Spleen (tissue), 11 donors: ENCODE measurements around the gene TRPC4AP. TPM values are rescaled to one million over a fixed set of nuclear protein-coding genes. Genes with fewer than 3 reads are reported as not detected.

ENCODE experiments used
- DNase-seq: peaks from one replicate; pipeline ENCODE4 v3.0.0-alpha.2; 2020
- H3K27ac ChIP-seq, 8 donors: fragments of 200-600 bp; sonication (generic) in 7 of 8; 1 replicate in 4 of 8; 2 replicates in 4 of 8; pipeline versions ENCODE4 v1.5.0 to v1.8.0; 2016 to 2021; ENCODE audit warnings: inconsistent platforms in 4 of 8, mild to moderate bottlenecking in 4 of 8, moderate library complexity in 1 of 8
- H3K27me3 ChIP-seq, 7 donors: fragments of 200-600 bp; sonication (generic) in 6 of 7; replicated peaks in 1 of 7; 1 replicate in 4 of 7; 2 replicates in 3 of 7; pipeline versions ENCODE4 v1.5.0 to v1.8.0; 2016 to 2021; ENCODE audit warnings: inconsistent platforms in 3 of 7, mild to moderate bottlenecking in 1 of 7
- H3K36me3 ChIP-seq, 6 donors: fragments of 200-600 bp; sonication (generic) in 5 of 6; 1 replicate in 4 of 6; 2 replicates in 2 of 6; pipeline versions ENCODE4 v1.5.0 to v1.8.0; 2016 to 2021; ENCODE audit warnings: inconsistent platforms in 2 of 6
- H3K4me1 ChIP-seq, 6 donors: fragments of 200-600 bp; sonication (generic) in 5 of 6; 1 replicate in 3 of 6; 2 replicates in 3 of 6; pipeline versions ENCODE4 v1.5.0 to v1.8.0; 2016 to 2021; ENCODE audit warnings: inconsistent platforms in 3 of 6
- H3K4me3 ChIP-seq, 8 donors: fragments of 200-600 bp; sonication (generic) in 7 of 8; 1 replicate in 4 of 8; 2 replicates in 4 of 8; pipeline versions ENCODE4 v1.5.0 to v1.8.0; 2016 to 2021; ENCODE audit warnings: inconsistent platforms in 4 of 8, mild to moderate bottlenecking in 4 of 8, moderate library complexity in 2 of 8
- H3K9me3 ChIP-seq, 8 donors: fragments of 200-600 bp; sonication (generic) in 7 of 8; 1 replicate in 4 of 8; 2 replicates in 4 of 8; pipeline versions ENCODE4 v1.5.0 to v1.8.0; 2016 to 2021; ENCODE audit warnings: inconsistent platforms in 4 of 8
- POLR2A ChIP-seq, 3 donors: fragments of 450-650 bp; IDR thresholded peaks; one replicate each; pipeline ENCODE4 v1.5.1; 2017; ENCODE audit warnings: antibody characterized with exemption in 3 of 3, mild to moderate bottlenecking in 1 of 3
- POLR2AphosphoS5 ChIP-seq, 3 donors: sonication (generic); formaldehyde crosslinking; IDR thresholded peaks; one replicate each; pipeline ENCODE4 v1.5.1; 2017; ENCODE audit warnings: antibody characterized with exemption in 3 of 3
- WGBS, 5 donors: extraction: QIAGEN DNeasy Blood & Tissue Kit in 3 of 5; methylation state at CpG; one replicate each; pipeline versions ENCODE4 v1.1.5 to v1.1.7; 2013 to 2018; 5-methylcytosine and 5-hydroxymethylcytosine counted together
- intact Hi-C: fragments of 100-400 bp; cut with DNase I; formaldehyde crosslinking; loops from one replicate; pipeline ENCODE4 v1.15.0; 2023; ENCODE audit warnings: low total_unique reads
- polyA plus RNA-seq, 3 donors: library from polyadenylated mRNA; stranded (reverse); fragments of 200-250 nt; gene quantifications; one replicate each; pipeline ENCODE4 v1.2.1, GENCODE V29; 2013
- total RNA-seq, 7 donors: library from RNA; depleted of rRNA in 3 of 7; stranded (reverse); fragments of >200 nt in 3 of 7; fragmentation: NEBNext Ultra II Directional in 4 of 7; extraction: Animal tissue kit (Norgen Biotek cat#: 25700) in 4 of 7; gene quantifications; one replicate each; pipeline versions ENCODE4 v1.1.0 to v1.2.1, GENCODE V29; 2016 to 2021
- TF ChIP-seq, protein P1 (sequence below), 11 experiments: fragments of 200-600 bp in 7 of 11; fragments of 450-650 bp in 4 of 11; sonication (generic) in 4 of 11; IDR thresholded peaks in 8 of 11; conservative IDR thresholded peaks in 3 of 11; 1 replicate in 7 of 11; 2 replicates in 4 of 11; pipeline versions ENCODE4 v1.4.0 to v1.8.0; 2016 to 2021; ENCODE audit warnings: antibody characterized with exemption in 11 of 11, inconsistent platforms in 4 of 11, mild to moderate bottlenecking in 1 of 11
- donor health status: healthy with polysubstance abuse.
- donor health status: DM: no; HTN: no; CAD: no; lungs with moderate emphysema.
- donor health status: DM: no; HTN: no; CAD: no.
- donor health status: Bipolar disorder and iron deficiency.
- donor health status: healthy.
- donor health status: DM: no; HTN: no; CAD: no.
- donor health status: DM: yes; HTN: yes; CAD: no.

TRPC4AP gene
- total and polyA plus RNA-seq, 10 donors: 26.3 to 81.7 (median 64.9) TPM

DNA sequence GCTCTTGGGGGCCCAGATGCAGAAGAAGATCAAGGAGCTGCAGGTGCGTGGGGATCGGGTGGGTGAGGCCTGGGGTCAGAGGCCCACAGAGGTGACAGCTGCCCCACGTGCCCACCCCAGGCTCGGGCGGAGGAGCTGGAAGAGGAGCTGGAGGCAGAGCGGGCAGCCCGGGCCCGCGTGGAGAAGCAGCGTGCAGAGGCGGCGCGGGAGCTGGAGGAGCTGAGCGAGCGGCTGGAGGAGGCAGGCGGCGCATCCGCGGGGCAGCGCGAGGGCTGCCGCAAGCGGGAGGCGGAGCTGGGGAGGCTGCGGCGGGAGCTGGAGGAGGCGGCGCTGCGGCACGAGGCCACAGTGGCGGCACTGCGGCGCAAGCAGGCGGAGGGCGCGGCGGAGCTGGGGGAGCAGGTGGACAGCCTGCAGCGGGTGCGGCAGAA lies 95.5 kb downstream of the TRPC4AP start:
- H3K27me3 ChIP-seq: no peaks in the 10 kb centered on the region
- 68 to 83% (median 77%) methylated on average over 26 to 39 of the region's 39 CpGs for WGBS, 5 donors
- H3K9me3 ChIP-seq: no peaks in the 10 kb centered on the region
- no peak for TF ChIP-seq POLR2A (IDR thresholded peaks at IDR 0.05)
- TF ChIP-seq POLR2AphosphoS5 (IDR thresholded peaks at IDR 0.05): peak in 1 of 3 donors; percentile 31
- no peak for DNase-seq
- H3K36me3 ChIP-seq: peaks cover 0 to 97% (median 87%) of the 10 kb centered on the region in 6 donors
- H3K27ac ChIP-seq: no peak overlapping the region
- H3K4me1 ChIP-seq: no peaks in the 10 kb centered on the region
- H3K4me3 ChIP-seq: no peak overlapping the region
- intact Hi-C loops: no loop called here

DNA sequence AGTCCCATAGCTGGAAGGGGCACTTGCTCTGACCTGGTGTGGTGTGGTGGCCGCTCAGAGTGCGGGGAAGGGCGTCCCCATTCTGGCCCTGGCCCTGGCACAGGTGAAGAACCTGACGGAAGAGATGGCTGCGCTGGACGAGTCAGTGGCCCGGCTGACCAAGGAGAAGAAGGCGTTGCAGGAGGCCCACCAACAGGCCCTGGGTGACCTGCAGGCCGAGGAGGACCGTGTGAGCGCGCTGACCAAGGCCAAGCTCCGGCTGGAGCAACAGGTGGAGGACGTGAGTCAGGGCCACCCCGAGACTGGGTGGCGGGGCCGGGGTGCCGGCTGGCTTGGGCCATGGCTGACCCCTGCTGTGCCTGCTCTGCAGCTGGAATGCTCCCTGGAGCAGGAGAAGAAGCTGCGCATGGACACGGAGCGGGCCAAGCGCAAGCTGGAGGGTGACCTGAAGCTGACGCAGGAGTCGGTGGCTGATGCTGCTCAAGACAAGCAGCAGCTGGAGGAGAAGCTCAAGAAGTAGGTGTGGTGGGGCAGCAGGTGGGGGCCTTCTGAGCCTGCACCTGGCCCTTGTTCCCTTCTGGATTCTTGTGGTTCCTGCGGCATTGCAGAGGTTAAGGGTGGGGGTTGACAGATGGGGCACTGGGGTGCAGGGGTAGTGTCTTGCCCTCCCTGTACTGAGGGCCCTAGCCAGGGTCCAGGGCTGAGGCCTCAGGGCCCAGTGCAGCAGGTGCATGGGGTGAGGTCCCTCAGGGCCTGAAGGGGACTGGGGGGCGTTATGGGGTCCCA lies 96.2 kb downstream of the TRPC4AP start:
- TF ChIP-seq POLR2AphosphoS5 (IDR thresholded peaks at IDR 0.05): peak; percentile 2 to 52 (median 23)
- TF ChIP-seq POLR2A (IDR thresholded peaks at IDR 0.05): no peak
- intact Hi-C loops: no loop called here
- no peaks in the 10 kb centered on the region for H3K4me1 ChIP-seq
- H3K27ac ChIP-seq: no peak overlapping the region
- no peak overlapping the region for H3K4me3 ChIP-seq
- no peaks in the 10 kb centered on the region for H3K27me3 ChIP-seq
- H3K36me3 ChIP-seq: peaks cover 0 to 96% (median 80%) of the 10 kb centered on the region in 6 donors
- WGBS, 5 donors: 91 to 97% (median 95%) methylated on average over 20 to 26 of the region's 26 CpGs
- DNase-seq: no peak
- no peaks in the 10 kb centered on the region for H3K9me3 ChIP-seq

DNA sequence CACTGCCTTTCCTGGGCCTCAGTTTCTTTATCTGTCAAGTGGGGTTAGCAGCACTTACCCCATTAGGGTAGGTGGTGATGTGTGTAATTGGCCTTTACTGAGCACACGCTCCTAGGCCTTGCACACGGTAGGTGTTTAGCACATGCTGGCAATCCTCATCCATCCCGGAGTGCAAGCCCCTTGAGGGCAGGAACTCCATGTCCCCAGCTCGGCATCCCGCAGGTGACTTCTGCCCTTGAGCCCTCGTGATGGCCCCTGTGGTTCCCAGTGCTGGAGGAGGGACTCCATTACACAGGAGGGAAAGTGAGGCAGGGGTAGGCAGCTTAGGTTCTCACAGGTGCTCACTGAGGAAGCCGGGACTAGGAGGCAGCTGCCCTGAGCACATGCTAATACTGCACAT lies 96.9 kb downstream of the TRPC4AP start:
- DNase-seq: no peak
- H3K27ac ChIP-seq: no peak overlapping the region
- no peaks in the 10 kb centered on the region for H3K27me3 ChIP-seq
- no peaks in the 10 kb centered on the region for H3K9me3 ChIP-seq
- 85 to 96% (median 89%) methylated on average over 6 to 7 of the region's 7 CpGs for WGBS, 5 donors
- no peak for TF ChIP-seq POLR2A (IDR thresholded peaks at IDR 0.05)
- no peak for TF ChIP-seq POLR2AphosphoS5 (IDR thresholded peaks at IDR 0.05)
- no peak overlapping the region for H3K4me3 ChIP-seq
- peaks cover 0 to 96% (median 73%) of the 10 kb centered on the region in 6 donors for H3K36me3 ChIP-seq
- intact Hi-C loops: no loop called here
- H3K4me1 ChIP-seq: no peaks in the 10 kb centered on the region

DNA sequence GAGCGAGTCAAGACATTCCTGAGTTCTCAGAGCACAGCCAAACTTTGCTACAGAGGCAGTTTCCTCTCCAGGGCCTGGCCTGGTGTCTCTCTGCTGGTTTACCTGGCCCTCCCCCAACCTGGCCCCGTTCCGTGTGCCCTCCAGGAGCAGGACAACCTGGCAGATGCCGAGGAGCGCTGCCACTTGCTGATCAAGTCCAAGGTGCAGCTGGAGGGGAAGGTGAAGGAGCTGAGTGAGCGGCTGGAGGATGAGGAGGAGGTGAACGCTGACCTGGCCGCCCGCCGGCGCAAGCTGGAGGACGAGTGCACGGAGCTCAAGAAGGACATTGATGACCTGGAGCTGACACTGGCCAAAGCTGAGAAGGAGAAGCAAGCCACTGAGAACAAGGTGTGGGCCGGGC lies 97.4 kb downstream of the TRPC4AP start:
- TF ChIP-seq POLR2A (IDR thresholded peaks at IDR 0.05) (no peak), POLR2AphosphoS5 (IDR thresholded peaks at IDR 0.05) (no peak)
- peaks cover 0 to 96% (median 67%) of the 10 kb centered on the region in 6 donors for H3K36me3 ChIP-seq

DNA sequence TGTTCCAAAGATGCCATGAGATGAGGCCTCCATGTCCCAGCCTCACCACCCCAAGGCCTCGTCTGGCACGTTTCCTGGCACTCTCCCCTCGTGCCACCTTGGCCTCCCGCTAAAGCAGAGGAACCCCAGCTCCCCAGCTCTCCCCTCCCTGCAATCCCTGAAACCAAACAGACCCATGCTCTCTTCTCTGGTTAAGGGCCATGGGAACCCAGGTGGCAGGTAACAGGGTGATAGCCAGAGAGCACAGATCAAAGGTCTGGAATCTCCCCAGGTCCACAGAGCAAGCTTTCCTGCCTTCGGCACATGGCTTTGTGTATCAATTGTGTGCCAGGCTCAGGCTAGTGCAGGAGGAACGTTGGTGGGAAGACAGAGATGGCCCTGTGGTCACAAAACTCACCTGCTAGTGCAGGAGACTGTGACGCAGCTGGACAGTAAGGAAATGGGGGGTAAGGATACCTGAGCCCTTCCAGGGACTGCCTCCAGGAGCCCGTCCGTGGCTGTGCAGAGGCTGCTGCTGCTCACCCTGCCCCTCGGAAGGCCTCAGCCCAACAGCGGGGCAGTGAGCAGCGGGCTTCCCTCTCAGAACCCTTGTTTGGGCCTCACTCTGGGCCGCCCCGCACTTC lies 98.0 kb downstream of the TRPC4AP start:
- TF ChIP-seq, protein P1, sequence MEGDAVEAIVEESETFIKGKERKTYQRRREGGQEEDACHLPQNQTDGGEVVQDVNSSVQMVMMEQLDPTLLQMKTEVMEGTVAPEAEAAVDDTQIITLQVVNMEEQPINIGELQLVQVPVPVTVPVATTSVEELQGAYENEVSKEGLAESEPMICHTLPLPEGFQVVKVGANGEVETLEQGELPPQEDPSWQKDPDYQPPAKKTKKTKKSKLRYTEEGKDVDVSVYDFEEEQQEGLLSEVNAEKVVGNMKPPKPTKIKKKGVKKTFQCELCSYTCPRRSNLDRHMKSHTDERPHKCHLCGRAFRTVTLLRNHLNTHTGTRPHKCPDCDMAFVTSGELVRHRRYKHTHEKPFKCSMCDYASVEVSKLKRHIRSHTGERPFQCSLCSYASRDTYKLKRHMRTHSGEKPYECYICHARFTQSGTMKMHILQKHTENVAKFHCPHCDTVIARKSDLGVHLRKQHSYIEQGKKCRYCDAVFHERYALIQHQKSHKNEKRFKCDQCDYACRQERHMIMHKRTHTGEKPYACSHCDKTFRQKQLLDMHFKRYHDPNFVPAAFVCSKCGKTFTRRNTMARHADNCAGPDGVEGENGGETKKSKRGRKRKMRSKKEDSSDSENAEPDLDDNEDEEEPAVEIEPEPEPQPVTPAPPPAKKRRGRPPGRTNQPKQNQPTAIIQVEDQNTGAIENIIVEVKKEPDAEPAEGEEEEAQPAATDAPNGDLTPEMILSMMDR (IDR thresholded peaks at IDR 0.05 in 8 of 11, conservative IDR thresholded peaks at IDR 0.05 in 3 of 11): no peak
- TF ChIP-seq POLR2A (IDR thresholded peaks at IDR 0.05) (no peak), POLR2AphosphoS5 (IDR thresholded peaks at IDR 0.05) (no peak)
- DNase-seq: no peak
- 85 to 89% (median 87%) methylated on average over 11 to 14 of the region's 14 CpGs for WGBS, 5 donors
- Histone ChIP-seq H3K27me3 (no peaks in the 10 kb centered on the region), H3K9me3 (no peaks in the 10 kb centered on the region), H3K36me3 (peaks cover 0 to 92% (median 62%) of the 10 kb centered on the region in 6 donors), H3K4me3 (no peak overlapping the region), H3K4me1 (no peaks in the 10 kb centered on the region), H3K27ac (no peak overlapping the region)
- intact Hi-C loops: no loop called here

More for the DNA sequence above, 97.4 kb downstream of the TRPC4AP start:
- no peaks in the 10 kb centered on the region for H3K4me1 ChIP-seq
- H3K27me3 ChIP-seq: no peaks in the 10 kb centered on the region
- intact Hi-C loops: no loop called here
- 91 to 97% (median 95%) methylated on average over 14 of the region's 14 CpGs for WGBS, 5 donors
- DNase-seq: no peak
- H3K9me3 ChIP-seq: no peaks in the 10 kb centered on the region
- H3K4me3 ChIP-seq: no peak overlapping the region
- H3K27ac ChIP-seq: no peak overlapping the region
